ENCODE measurements around the gene OTOG.

OTOG gene

GRCh38 chr11:17640493-17641164 lies 93.6 kb downstream of the OTOG start:
- no peak for DNase-seq (ENCODE audit: extremely low read depth, insufficient read length)
- Histone ChIP-seq H3K36me3 (ENCODE audit: control insufficient read depth, insufficient read depth, low read length) (no peaks in the 10 kb centered on the region), H3K27me3 (replicated peaks; ENCODE audit: control insufficient read depth, insufficient read depth, low read length) (no peaks in the 10 kb centered on the region; the same call in 1 of the 2 replicates), H3K4me3 (replicated peaks; ENCODE audit: low read depth, low read length) (no peak overlapping the region)
- TF ChIP-seq, protein P1, sequence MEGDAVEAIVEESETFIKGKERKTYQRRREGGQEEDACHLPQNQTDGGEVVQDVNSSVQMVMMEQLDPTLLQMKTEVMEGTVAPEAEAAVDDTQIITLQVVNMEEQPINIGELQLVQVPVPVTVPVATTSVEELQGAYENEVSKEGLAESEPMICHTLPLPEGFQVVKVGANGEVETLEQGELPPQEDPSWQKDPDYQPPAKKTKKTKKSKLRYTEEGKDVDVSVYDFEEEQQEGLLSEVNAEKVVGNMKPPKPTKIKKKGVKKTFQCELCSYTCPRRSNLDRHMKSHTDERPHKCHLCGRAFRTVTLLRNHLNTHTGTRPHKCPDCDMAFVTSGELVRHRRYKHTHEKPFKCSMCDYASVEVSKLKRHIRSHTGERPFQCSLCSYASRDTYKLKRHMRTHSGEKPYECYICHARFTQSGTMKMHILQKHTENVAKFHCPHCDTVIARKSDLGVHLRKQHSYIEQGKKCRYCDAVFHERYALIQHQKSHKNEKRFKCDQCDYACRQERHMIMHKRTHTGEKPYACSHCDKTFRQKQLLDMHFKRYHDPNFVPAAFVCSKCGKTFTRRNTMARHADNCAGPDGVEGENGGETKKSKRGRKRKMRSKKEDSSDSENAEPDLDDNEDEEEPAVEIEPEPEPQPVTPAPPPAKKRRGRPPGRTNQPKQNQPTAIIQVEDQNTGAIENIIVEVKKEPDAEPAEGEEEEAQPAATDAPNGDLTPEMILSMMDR (IDR thresholded peaks at IDR 0.05; ENCODE audit: insufficient read depth, low read length, poor library complexity, severe bottlenecking), result no peak

DNA sequence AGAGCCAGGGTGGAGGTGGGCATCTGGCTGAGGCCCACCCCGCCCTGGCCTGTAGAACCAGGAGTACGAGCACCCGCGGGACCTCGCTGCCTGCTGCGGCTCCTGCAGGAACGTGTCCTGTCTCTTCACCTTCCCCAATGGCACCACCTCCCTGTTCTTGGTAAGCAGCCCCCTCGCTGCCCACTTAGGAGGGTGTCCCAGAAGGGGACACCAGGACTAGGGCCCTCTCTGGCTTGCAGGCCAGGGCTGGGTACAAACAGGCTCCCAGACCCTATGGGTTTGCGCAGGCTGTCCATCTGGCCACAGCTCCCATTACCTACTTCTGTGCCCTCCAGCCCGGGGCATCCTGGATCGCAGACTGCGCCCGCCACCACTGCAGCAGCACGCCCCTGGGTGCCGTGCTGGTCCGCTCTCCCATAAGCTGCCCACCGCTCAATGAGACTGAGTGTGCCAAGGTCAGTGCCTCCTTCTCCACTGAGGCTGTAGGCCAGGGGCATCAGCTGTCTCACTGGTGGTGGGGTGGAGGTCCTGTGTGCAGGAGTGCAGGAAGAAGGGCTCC lies 94.8 kb downstream of the OTOG start:
- no peak for DNase-seq (ENCODE audit: extremely low read depth, insufficient read length)
- Histone ChIP-seq H3K4me3 (replicated peaks; ENCODE audit: low read depth, low read length) (no peak overlapping the region), H3K36me3 (ENCODE audit: control insufficient read depth, insufficient read depth, low read length) (no peaks in the 10 kb centered on the region), H3K27me3 (replicated peaks; ENCODE audit: control insufficient read depth, insufficient read depth, low read length) (no peaks in the 10 kb centered on the region; the same call in 1 of the 2 replicates)
- TF ChIP-seq, protein P1 (IDR thresholded peaks at IDR 0.05; ENCODE audit: insufficient read depth, low read length, poor library complexity, severe bottlenecking), result no peak

DNA sequence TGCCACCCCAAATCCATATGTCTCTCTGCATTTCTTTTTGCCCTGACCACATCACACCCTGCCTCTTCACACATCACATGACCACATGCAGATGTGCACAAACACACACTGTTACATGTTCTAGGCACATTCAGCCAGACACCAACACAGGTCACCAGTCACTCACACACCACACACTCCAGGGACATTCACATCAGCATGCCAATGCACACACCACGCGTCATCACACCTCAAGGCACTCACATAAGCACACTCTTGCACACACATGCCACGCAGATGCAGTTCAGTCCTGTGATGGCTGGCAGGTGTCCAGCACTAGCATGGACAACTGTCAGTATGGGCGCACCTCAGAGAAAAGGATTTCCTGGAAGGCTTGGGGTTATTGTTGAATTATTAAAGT lies 95.3 kb downstream of the OTOG start:
- no peak for DNase-seq (ENCODE audit: extremely low read depth, insufficient read length)
- Histone ChIP-seq H3K36me3 (ENCODE audit: control insufficient read depth, insufficient read depth, low read length) (no peaks in the 10 kb centered on the region), H3K4me3 (replicated peaks; ENCODE audit: low read depth, low read length) (no peak overlapping the region), H3K27me3 (replicated peaks; ENCODE audit: control insufficient read depth, insufficient read depth, low read length) (no peaks in the 10 kb centered on the region; the same call in 1 of the 2 replicates)
- TF ChIP-seq, protein P1 (IDR thresholded peaks at IDR 0.05; ENCODE audit: insufficient read depth, low read length, poor library complexity, severe bottlenecking), result no peak

- H3K36me3 ChIP-seq (ENCODE audit: control insufficient read depth, insufficient read depth, low read length), result no peaks in the 10 kb centered on the region
- no peak overlapping the region for H3K4me3 ChIP-seq (replicated peaks; ENCODE audit: low read depth, low read length)
- TF ChIP-seq, protein P1 (IDR thresholded peaks at IDR 0.05; ENCODE audit: insufficient read depth, low read length, poor library complexity, severe bottlenecking), result no peak
- no peaks in the 10 kb centered on the region; the same call in 1 of the 2 replicates for H3K27me3 ChIP-seq (replicated peaks; ENCODE audit: control insufficient read depth, insufficient read depth, low read length)
- DNase-seq (ENCODE audit: extremely low read depth, insufficient read length), result no peak
Observed at GRCh38 chr11:17642980-17643379, 95.9 kb downstream of the OTOG start.

- DNase-seq (ENCODE audit: extremely low read depth, insufficient read length), result no peak
- Histone ChIP-seq H3K4me3 (replicated peaks; ENCODE audit: low read depth, low read length) (no peak overlapping the region), H3K36me3 (ENCODE audit: control insufficient read depth, insufficient read depth, low read length) (no peaks in the 10 kb centered on the region), H3K27me3 (replicated peaks; ENCODE audit: control insufficient read depth, insufficient read depth, low read length) (peaks cover 2% of the 10 kb centered on the region; the same call in 1 of the 2 replicates)
- TF ChIP-seq, protein P1 (IDR thresholded peaks at IDR 0.05; ENCODE audit: insufficient read depth, low read length, poor library complexity, severe bottlenecking), result no peak
Observed at GRCh38 chr11:17643506-17644405, 96.7 kb downstream of the OTOG start.
